HG02759 (cell line): ENCODE measurements around the gene PTPRO.
A peak's percentile ranks its signal among the peaks of the same experiment; 100 is the strongest.

ENCODE experiments used
- ATAC-seq: cut with Tn5 transposase; IDR thresholded peaks from one replicate; pipeline ENCODE4 v1.9.1; 2021; ENCODE audit warnings: mild to moderate bottlenecking, moderate library complexity; ENCODE audit not compliant: unreplicated experiment

PTPRO gene

DNA sequence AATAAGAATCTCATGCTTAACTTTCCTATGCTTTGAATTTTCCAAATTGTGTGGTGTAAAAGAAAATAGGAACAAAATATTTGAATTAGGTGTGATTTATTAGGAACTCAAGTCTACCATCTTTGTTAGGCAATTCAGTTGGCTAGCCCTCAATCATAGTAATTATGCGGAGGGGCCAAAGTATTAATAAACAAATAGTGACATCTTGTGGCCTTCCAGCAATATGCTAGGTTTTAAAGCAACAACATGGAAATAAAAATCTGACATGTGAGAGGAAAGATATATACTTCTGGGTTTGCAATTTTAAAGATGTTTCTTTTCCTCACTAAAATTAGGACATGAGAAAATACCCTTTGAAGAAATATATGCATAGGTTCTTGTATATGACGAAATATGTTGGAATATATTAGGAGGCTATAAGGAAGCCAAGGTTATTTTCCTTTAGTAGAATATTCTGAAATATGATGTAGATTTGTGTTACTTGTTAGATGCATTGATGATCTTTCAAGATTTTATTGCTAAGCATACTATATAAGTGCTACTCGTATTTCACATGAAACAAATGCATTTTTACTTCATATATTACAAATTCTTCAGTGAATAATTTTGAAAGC, 200.4 kb downstream of the PTPRO start:
- no peak for ATAC-seq

DNA sequence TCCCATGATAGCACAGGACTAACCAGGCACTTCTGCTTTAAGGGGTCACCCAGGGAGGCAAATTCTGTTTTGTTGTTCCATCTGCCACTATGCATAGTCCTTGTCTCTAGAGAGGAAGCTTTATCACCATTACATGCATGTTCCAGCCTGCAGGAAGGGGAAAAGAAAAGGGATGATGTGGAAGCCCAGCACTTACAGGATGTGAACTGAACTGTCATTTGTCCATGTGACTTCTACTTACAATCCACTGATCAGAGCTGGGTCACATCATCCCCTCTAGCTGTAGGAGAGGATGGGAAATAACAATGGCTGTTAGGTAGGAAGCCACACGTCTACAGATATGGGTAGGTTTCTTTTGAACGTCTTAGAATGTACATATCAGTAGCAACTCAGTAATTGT, 203.1 kb downstream of the PTPRO start:
- ATAC-seq: no peak

DNA sequence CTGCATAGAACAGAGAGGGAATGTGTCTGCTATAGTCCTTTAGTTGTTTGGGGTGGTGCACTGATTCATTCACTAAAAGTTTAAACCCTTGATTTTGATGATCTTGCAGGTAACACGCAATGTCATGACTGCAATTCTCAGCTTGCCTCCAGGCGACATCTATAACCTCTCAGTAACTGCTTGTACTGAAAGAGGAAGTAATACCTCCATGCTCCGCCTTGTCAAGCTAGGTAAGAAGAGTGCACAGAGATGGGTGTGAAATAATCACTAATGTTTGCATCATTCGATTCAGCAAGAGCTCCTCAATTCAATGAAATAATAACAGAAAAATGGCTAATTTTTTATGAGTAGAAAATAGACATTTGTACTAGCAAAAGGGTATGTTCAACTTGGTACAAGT, 203.7 kb downstream of the PTPRO start:
- peak; percentile 99 for ATAC-seq

DNA sequence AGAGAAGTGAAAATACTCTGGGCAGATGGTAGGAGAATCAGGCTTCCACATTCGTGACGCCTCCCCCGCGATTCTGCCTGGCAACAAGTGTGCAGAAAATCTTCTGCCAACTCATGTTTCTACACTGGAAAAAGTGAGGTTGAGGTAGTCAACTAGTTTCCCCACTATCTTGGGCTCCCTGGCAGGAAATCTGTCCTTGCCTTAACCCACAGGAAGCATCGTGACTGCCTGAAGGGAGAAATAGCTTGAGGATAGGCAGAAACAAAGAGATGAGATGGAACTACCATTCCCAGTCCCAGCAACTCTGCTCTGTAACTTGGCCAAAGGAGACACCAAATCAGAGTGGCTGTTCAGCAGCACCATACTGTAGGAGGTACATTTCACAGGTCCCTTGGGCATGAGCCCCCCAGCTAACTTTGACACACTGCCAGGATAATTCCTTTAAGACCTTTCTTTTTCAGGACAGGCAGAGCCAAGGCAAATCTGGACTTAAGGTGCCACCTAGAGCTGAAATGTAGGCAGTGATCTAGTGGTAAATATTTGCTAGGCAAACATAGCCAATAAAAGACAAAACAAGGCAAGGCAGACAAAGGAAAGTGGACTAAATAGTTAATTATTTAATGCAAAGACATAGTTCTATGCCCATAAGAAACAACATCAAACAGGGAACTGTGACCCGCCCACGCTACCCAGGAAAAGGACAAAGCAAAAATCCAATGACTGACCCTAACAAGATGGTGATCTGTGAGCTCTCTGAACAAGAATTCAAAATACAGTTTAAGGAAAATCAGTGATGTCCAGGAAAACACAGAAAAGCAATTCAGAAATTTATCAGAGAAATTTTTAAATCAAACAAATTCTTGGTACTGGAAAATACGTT, 205.1 kb downstream of the PTPRO start:
- ATAC-seq: no peak

DNA sequence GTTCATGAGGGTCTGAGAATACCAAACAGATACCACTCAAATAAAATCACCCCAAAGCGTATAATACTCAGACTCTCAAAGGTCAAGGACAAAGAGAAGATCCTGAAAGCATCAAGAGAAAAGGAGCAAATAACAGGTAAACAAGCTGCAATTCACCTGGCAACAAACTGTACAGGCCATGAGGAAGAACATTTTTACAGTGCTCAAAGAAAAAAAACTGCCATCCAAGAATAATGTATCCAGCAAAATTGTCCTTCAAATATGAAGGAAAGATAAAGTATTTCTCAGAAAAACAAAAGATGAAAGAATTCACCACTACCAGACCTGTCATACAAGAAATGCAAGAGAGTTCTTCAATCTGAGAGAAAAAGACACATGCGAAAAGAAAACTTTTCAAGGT, 206.4 kb downstream of the PTPRO start:
- ATAC-seq: no peak

DNA sequence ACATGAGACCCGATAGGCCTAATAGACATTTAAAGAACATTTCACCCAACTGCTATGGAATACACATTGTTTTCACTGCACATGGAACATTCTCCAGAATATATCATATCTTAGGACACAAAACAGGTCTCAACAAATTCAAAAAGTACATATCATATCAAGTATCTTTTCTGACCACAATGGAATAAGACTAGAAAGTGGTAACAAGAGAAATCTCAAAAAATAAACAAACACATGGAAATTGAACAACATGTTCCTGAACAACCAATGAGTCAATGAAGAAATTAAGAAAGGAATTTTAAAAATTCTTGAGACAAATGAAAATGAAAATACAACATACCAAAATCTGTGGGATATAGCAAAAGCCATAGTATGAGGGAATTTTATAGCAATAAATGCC, 208.1 kb downstream of the PTPRO start:
- ATAC-seq: no peak

DNA sequence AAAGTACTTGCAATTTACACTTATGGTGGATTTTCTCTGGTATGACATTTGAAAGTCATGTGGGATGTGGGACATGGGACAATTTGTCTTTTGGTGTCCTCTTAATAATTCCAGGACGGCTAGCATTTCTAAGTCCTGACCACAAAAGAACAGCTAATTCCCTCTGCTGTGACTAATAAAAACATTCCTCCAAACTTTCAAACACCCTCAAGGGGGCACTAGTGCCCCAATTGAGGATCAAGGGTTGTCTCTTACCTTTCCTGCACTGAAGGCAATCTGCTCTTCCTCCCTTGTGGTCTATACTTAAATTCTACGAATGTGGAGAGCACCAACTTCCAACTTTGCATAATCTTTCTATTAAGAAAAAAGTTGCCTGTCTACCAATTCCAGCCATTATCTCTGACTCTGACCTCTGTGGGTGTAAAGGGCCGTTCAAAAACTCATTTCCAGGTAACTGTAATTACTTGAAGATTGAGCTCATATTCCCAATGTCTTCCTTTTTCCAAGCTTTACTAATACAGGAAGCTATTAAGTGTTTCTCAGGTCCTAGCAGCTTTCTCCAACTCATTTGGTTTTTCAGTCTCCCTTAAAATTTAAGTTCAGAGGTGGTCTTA, 210.2 kb downstream of the PTPRO start:
- ATAC-seq: peak; percentile 77

DNA sequence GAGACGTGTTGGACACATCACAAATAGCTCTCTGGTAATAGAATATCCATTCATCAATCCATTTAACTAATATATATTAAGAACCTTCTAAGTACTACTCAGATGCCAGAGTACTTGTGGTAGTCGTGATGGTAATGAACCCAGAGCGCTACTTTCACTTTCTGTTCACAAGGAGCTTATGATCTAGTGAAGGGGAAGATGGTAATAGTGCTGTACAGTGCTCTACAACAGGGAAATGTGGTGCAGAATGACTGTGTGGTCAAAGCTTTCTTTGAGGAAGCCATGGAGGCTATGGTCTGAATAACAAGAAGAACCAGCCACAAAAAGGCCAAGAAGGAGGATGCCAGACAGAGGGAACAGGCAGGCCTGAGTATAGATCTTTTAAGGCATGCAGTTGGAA, 212.0 kb downstream of the PTPRO start:
- peak; percentile 79 for ATAC-seq

DNA sequence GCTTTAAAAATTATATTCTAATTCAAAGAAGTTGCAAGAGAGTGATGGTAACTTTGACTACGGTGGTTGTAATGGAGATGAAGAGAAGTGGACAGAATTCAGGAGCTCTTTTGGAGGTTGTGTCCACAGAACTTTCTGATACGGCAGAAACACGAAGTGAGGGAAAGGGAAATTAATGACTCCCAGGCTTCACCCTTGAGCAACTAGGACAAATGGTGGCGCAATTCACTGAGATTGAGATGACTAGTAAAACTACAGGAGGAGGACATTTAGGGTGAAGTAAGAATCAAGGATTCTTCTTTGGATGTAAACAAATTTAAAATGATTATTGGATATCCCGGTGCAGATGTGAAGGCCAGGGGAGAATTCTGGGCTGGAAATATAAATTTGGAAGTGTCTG, 212.6 kb downstream of the PTPRO start:
- no peak for ATAC-seq

DNA sequence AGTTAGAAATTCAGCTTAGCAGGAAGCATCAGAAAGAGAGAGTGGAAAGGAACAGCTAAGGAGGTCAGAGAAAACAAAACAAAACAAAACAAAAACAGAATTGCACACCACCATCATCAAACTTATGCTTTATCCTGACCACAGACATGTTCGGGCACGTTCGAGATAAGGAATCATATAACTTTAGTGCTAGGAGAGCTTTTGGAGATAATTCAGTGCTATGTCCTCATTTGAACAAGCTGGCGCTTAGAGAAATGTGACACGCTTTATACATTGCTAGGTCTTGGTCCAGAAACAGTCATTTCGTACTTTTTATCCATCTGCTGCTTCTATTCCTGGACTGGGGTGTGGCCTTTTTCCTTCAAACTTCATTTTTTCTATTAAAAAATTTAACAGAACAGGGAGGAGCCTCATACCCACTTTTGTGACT, 213.1 kb downstream of the PTPRO start:
- ATAC-seq: no peak

DNA sequence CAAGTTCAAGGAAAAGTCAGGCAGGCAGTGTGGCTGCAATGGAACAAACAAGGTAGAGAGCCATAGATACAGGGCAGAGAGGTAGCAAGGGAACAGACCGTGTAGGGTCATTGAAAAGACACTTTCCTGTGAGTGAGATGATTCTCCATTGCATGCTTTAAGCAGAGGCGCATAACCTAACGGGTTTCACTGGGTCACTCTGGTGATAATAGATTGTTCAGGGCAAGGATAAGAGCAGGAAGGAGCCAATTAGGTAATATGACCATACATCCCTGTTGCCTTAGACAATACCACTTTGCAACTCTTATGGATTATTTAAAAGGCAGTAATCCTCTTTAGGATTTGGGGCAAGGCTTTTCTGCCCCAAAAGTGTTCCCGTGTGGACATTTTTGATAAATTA, 214.1 kb downstream of the PTPRO start:
- no peak for ATAC-seq

DNA sequence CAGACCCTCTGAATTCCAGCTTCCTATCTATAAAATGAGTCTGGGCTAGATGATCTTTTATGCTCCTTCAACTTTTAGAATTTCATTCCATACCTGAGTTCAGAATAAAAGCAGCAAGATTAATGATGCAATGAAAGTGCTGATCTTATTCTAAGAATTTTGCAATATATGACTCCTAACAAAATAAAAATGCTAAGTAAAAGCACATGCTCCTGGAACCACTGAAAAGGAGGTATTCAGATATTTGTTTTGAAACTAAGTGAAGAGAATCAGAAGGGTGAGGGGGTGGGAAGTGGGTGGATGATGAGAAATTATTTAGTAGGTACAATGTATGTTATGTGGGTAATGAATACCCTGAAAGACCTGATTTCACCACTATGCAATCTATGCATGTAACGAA, 216.6 kb downstream of the PTPRO start:
- no peak for ATAC-seq

DNA sequence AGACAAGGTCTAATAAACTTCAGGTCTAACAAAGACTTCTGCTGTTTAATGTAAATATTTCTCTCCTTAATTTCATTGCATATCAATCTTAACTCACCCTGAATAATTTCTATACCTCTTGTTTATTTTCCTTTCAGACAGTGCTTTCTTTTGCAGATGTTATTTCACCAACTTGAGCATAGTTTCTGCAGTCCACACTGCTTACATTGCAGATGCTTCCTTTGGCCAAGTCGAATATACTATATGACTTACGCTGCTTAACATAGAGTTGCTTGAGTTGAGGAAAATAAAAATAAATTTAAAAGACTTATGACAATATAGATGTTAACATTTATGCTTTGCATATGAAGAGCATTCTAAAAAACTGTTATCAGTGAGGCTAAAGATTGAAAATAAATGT, 217.7 kb downstream of the PTPRO start:
- ATAC-seq: no peak

DNA sequence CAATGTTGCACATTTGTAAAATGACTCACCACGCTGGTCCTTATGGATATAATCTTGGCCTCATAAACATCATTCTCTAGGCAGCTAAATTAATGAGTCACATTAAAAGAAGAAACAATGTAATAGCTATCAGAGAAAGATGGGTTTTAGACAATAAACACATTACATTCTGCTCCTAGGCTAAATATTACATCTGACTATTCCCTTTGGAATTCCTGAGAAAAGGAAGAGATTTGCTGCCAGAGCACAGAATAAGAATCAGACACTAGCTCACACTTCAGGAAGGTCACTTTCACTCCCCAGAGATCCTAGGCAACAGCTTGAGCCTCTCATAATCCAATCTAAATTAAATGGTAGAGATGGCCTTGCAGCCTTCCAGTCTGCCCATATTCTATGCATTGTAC, 218.2 kb downstream of the PTPRO start:
- no peak for ATAC-seq

DNA sequence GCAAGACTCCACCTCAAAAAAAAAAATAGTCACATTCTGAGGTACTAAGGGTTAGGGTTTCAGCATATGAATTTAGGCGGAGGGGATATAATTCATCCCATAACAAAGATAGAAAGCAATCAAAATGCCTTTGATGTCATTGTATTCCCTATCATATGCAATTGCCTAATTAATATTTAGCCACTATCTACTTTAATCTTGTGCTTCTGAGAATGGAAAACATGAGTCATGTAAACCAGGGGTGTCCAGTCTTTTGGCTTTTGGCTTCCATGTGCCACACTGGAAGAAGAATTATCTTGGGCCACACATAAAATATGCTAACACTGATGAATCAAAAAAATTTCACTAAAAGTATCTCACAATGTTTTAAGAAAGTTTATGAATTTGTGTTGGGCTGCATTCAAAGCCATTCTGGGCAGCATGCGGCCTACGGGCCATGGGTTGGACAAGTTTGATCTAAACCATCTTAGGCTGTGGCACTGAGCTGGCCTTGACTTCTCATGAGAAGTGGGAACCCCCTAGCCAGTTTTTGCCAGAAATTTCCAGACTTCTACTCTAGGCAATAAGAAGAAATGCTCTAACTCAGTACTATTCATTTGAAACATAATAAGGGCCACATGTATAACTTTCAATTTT, 219.8 kb downstream of the PTPRO start:
- ATAC-seq: no peak

DNA sequence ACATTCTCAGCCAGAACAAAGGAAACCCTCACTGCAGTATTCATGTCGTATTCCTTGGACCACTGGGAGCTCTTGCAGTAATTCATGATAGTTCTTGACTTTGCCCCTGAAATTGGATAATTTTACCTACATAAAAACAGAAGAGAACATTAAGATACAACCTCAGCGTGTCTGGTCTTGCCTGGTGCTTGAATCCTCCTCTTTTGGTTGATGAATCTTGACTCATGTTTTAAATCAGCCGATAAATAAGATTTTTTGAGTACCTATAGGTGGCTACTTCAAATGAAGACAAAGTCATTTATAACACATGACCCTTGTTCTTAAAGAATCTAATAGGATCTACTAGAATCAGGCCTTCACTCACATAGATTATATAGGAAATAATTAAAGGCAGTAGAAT, 221.0 kb downstream of the PTPRO start:
- ATAC-seq: no peak

DNA sequence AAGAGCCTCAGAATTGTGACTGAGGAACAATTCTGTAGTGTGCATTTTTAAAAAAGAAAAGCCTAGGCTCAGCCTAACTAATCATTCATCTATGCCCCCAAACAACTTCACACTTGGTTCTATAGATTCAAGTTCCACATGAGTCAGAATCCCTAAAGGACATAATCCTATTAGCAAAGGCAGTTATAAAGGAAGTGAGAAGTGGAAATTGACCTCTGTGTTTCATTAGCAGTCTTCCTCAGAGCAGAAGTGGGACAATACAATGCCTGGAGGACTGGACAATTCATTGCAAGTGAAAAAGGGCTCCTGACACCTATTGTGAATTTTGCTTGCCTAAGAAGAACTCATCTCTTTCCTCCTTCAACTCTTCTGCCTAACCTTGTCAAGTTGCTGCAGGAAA, 222.3 kb downstream of the PTPRO start:
- no peak for ATAC-seq

DNA sequence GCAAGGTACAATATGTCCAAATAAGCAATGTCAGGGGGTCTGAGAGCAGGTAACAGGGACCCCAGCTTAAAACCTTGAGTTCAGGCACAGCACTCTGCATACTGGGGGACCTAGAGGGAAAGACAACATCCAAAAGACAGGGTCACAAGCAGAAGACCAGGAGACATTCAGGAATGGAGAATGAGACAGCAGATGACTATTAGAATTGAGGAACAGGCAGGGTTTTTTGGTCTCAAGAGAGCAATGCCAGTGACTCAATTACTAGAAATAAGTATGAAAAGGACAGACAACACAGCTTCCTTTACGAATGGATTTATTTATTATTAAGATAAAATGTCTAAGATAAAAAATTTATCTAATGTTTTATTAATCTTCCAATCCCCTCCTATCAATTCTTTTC, 223.0 kb downstream of the PTPRO start:
- no peak for ATAC-seq

DNA sequence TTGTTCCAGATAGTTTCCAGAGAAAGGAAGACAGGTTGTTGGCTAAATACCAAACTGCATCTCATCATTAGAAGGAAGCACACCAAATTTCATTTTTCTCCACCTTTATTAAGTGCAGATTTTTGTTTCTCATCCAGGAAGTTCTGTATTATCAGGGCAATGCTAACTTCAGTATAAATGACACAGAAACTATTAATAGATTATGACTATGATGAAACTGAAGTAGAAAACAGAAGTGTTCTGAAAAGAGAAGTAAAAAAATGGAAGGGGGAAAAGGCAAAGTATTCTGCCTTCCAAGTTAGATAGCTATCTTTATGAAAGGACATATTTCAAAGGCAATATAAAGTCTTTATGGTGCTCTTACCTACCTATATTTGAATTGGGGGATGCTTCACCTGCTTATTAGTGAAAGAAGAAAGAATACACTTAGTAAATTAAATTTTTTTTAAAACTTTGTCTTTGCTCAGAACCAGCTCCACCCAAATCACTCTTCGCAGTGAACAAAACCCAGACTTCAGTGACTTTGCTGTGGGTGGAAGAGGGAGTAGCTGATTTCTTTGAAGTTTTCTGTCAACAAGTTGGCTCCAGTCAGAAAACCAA, 223.9 kb downstream of the PTPRO start:
- peak; percentile 72 for ATAC-seq

DNA sequence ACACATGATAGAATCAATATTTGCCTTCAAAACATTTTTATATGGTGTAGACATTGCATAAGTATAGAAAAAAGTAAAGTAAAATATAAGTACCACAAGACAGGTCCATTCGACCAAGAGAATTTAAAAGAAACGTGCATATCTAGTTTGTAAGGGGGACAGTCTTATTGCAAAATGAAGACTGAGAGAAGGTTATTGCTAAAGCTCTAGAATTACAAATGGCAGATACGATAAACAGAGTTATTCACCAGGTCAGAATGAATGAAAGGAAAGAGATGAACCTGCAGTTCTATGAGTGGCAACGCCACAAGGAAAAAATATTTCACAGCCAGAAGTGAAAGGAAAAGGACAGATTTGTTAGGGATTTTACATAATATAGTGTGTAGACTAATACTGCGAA, 224.8 kb downstream of the PTPRO start:
- ATAC-seq: no peak

DNA sequence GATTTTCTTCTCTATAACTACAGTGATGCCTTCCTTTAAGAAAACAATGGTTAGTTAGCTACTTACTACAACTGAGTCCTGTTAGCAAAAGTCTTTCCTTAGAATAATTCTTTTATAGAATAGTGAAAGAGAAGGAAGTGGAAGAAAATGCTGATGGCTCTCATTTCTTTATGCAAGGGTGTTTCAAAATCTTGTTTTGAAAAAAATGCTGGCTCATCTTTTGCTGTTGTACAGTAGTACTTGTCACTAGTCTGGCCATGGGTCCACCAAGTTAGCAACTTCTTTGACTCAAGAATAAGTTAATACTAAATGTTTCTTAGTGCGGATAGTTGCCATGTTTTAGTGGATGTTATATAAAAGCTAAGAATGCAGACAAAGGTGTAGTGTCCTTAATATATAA, 225.4 kb downstream of the PTPRO start:
- ATAC-seq: no peak
